NCI-H128 (cell line): ENCODE data around the gene RAP1A.
"Not testable (repeated sequence)": the region's sequence is repeated elsewhere in the genome, so short reads cannot be mapped to it uniquely, and the experiment has no call there.

ENCODE experiments used
- DNase-seq: peaks from one replicate; lab custom pipeline; 2025; ENCODE audit not compliant: unreplicated experiment; lab: John Stamatoyannopoulos, UW

The RAP1A gene

GRCh38 chr1:111660204-111661150 lies 40.9 kb downstream of the RAP1A start:
- no peak for DNase-seq

DNA sequence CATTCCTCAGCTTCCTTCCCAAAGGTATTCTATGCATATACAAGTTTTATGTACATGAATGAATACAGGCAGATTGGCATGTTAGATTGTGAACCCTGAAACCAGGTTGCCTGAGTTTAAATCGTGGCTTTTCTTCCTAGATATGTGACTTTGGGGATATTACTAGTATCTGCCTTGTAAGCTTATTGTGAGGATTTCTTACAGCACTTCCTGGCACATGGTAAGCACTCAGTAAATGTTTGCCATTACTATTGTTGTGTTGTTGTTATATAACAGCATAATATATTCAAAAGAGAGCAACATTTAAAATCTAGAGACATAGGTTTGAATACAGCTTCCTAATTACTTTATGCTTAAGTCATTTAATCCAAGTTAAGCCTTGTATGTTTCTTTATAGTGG lies 45.1 kb downstream of the RAP1A start:
- DNase-seq = no peak

- no peak for DNase-seq
Measured at GRCh38 chr1:111665497-111665896, 45.9 kb downstream of the RAP1A start.

DNA sequence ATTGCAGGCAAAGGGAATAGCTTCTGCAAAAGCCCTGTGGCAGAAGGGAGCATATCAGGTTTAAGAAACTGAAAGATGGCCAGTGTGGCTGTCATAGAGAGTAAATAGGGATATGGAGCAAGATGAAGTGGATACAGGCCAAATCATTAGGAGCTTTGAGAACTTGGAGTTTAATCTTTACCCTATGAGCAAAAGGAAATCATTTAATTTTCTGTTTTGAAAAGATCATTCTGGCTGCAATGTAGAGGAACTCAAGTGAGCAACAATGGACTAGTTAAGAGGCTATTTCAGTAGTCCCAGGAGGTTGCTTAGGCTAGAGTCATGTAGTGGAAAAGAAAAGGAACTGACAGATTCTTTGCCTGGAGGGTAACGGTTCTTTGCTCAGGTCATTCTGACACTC lies 47.2 kb downstream of the RAP1A start:
- no peak for DNase-seq

- no peak for DNase-seq
Measured at GRCh38 chr1:111669268-111669667, 49.7 kb downstream of the RAP1A start.

DNA sequence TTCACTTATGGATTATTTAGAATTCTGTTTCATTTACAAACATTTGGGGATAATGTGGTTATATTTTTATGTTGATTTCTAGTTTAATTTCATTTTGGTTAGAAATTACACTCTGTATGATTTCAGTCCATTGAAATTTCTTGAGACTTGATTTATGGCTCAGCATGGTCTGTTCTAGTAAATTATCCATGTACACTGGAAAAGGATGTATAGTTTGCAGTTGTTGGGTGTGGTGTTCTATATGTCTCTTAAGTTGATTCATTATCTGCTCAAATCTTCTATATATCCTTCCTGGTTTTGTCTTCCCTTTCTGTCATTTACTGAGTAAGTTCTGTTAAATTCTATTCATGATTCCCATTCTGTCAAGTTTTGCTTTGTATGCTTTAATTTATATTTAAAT lies 52.3 kb downstream of the RAP1A start:
- DNase-seq = no peak

DNA sequence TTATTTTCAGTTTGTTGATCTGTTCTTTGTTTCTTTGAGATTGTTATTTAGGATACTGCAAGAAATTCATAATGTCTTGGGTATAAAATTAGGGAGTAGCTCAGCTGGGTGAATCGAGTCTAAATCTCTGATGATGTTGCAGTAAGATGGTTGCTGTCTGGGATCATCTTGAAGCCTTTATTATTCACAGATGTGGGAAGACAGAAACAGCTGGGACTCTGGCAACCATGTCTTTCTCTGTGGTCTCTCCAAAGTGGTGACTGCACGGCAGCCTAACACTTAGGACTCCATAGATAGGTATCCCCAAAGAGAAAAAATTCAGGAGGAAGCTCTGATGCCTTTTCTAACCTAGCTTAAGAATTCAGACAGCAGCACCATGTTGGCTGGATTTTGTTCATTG lies 52.7 kb downstream of the RAP1A start:
- no peak for DNase-seq

GRCh38 chr1:111677604-111678003 lies 58.0 kb downstream of the RAP1A start:
- no peak for DNase-seq

- DNase-seq = no peak
Measured at GRCh38 chr1:111679541-111679940, 60.0 kb downstream of the RAP1A start.

GRCh38 chr1:111680212-111680800 lies 60.7 kb downstream of the RAP1A start:
- not testable (repeated sequence) for DNase-seq

- DNase-seq = not testable (repeated sequence)
Measured at GRCh38 chr1:111685293-111686153, 65.9 kb downstream of the RAP1A start.

DNA sequence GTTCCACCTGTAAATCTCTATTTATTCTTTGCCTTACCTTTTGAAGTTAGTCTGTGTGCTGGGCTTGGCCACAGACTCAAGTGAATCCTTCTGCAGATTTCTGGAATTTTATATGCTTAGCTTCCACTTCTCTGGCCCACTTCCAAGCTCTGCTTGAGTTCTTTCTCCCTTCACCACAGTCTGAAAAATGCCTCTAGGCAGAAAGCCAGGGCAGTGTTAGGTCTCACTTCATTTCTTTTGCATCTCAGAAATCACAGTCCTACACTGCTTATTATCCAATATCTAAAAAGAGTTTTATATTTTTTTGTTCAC lies 70.7 kb downstream of the RAP1A start:
- DNase-seq = no peak

- no peak for DNase-seq
Measured at GRCh38 chr1:111691886-111692285, 72.3 kb downstream of the RAP1A start.

- DNase-seq = no peak
Measured at GRCh38 chr1:111695801-111696200, 76.2 kb downstream of the RAP1A start.

DNA sequence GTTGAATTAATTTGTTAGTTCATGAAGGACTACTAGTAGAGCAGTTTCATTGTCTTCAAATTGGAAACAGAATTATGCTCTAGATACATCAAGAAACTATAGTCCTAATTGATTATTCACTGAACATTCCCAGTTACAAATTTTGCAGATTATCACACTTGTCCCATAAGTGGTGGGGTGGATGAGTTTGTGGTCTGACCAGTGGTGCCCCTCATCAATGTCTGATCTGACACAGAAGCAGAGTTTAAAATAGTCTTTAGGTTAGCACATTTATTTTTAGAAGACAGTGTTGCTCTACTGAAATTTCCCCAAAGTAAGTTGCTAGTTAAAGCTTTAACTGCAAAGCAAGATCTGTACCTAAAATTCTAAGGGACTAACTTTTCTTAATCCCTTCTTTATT lies 76.7 kb downstream of the RAP1A start:
- DNase-seq = no peak

DNA sequence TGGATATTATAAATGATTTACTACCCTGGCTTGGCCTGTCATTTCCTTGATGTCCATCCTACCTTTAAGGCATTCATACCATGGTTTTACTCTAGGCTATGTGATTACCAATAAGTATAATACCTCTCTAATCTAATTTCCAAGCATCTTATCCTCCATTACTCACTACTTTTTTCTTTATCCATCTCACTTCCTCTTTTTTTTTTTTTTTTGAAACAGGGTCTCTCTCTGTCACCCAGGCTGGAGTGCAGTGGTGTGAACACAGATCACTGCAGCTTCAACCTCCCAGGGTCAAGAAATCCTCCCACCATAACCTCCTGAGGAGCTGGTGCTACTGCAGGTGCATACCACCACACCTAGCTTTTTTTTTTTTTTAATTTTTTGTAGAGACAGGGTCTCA lies 79.7 kb downstream of the RAP1A start:
- no peak for DNase-seq

DNA sequence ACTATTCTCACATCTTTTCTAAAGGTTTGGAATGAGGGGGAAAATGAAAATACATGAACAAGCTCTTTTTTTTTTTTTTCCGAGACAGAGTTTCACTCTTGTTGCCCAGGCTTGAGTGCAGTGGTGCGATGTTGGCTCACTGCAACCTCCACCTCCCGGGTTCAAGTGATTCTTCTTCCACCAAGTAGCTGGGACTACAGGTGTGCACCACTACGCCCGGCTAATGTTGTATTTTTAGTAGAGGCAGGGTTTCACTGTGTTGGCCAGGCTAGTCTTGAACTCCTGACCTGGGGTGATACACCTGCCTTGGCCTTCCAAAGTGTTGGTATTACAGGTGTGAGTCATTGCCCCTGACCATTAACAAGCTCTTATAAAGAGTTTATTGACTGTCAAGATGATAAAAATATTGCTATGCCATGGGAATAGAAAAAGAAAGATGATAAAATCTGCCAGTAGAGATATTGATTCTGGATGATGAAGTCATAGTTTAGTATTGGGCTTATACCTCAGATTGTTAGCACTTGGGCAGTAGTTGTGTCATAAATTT lies 83.0 kb downstream of the RAP1A start:
- no peak for DNase-seq

GRCh38 chr1:111704240-111704639 lies 84.7 kb downstream of the RAP1A start:
- no peak for DNase-seq

DNA sequence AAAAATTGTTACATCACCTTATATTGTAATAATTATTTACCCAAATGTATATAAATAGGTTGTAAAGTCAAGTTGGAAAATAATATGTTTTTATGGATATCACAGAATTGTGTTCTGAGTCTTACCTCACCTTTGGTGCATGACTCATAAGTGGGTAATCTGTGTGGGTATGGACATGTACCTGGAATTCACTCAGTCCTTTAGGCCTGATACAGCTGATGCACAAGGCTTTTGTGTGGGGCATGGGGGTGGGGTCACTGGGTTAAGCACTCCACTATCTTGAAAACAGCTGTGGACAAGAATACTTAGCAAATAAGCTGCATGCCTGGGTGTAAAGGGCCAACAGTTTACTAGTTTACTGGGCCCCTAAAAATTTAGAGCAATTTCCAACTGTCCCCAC lies 85.2 kb downstream of the RAP1A start:
- DNase-seq = no peak

DNA sequence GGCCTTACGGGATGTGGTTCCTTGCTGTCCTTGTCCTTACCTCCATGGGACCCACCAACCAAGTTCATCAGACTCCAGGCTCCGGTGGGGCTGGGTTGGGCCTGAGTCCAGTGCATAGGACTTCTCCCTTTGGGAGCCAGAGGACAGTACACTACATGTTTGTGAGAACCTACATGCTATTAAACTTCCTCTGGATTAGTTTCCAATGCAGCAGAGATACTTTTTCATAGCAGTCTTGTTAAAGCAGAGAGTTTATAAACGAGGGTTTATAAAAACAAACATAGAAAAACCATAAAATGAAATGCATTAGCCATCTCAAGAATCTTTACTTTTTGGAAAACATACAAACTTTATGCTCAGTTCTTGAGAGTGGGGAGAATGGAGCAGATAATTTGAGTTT lies 86.3 kb downstream of the RAP1A start:
- DNase-seq = no peak

DNA sequence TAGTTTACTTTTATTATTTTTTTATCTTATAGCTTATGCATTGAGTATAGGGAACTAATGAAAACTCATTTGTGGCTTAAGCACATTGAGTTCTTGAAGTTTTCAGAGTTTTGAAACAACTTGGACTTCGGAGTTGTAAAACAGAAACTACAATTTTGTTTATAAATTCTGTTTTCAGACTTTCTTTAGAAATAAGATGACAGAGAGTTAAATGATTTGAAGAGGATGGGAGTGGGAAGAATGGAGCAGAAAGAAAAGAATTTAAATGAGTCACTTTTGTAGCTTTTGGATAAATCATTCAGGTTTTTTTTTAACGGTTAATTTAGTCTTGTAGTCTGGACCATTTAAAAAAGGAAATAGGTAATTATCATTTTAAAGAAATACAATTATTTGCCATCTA lies 87.3 kb downstream of the RAP1A start:
- no peak for DNase-seq

DNA sequence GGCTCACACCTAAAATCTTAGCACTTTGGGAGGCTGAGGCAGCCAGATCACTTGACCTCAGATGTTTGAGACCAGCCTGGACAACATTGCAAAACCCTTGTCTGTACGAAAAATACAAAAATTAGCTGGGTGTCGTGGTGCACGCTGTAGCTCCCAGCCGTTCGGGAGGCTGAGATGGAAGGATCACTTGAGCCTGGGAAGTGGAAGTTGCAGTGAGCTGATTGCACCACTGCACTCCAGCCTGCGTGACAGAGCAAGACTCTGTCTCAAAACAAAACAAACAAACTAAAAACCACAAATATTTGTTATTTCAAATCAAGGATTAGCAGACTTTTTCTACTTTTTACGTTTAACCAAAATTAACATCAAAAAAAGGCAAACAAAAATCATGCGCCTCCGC lies 88.3 kb downstream of the RAP1A start:
- no peak for DNase-seq
